ENCODE results near the gene BTN3A1.

The BTN3A1 gene

DNA sequence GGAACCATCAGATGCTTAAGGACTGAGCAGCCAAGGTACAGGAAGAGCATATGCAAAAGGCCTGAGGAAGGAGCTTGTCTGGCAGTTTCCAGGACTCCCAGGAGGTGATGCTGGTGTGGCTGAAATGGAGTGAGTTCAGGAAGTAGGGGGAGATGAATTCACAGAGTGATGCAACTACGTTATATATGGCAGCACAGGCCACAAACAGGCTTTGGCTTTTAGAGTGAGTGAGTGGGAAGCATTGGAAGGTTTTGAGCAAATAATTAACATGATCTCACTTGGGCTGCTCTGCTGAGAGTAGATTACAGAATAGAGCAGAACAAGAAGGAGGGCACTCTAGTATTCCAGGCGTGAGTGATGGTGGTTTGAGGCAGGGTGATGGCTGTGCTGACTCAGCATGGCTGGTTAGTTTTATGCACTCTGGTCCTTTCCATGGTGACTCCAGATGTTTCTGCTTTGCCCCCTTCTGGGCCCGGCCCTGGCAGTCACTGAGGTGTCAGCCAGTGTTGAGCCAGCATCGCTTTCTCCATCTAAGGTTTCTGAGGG, 12.7 kb upstream of the BTN3A1 start:
- TF ChIP-seq, protein P1, sequence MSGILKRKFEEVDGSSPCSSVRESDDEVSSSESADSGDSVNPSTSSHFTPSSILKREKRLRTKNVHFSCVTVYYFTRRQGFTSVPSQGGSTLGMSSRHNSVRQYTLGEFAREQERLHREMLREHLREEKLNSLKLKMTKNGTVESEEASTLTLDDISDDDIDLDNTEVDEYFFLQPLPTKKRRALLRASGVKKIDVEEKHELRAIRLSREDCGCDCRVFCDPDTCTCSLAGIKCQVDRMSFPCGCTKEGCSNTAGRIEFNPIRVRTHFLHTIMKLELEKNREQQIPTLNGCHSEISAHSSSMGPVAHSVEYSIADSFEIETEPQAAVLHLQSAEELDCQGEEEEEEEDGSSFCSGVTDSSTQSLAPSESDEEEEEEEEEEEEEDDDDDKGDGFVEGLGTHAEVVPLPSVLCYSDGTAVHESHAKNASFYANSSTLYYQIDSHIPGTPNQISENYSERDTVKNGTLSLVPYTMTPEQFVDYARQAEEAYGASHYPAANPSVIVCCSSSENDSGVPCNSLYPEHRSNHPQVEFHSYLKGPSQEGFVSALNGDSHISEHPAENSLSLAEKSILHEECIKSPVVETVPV (CRISPR knock-in tag; IDR thresholded peaks at IDR 0.05) = no peak
- TF ChIP-seq PPARA (CRISPR knock-in tag; IDR thresholded peaks at IDR 0.05; ENCODE audit: borderline replicate concordance) = no peak
- no peak for TF ChIP-seq TOX (CRISPR knock-in tag; IDR thresholded peaks at IDR 0.05; ENCODE audit: borderline replicate concordance)
- no peak for ATAC-seq

DNA sequence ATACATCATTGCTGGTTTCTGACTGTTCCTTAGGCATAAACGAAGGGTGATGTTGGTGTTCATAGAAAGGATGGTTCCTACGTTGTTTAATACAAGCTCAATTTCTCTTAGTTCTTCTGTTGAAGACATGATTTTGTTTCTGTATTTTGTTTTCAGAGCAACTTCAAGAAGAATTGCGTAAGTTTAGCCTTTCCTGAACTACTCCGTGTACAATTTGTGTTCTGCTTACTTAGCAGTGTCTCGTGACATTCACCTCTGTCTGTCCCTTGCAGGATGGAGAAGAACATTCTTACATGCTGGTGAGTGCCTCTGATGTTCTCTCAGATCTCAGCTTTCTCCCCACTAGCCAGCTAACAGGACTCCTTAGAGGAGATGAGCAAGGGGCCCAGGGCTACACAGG, 11.5 kb upstream of the BTN3A1 start:
- no peak for ATAC-seq

DNA sequence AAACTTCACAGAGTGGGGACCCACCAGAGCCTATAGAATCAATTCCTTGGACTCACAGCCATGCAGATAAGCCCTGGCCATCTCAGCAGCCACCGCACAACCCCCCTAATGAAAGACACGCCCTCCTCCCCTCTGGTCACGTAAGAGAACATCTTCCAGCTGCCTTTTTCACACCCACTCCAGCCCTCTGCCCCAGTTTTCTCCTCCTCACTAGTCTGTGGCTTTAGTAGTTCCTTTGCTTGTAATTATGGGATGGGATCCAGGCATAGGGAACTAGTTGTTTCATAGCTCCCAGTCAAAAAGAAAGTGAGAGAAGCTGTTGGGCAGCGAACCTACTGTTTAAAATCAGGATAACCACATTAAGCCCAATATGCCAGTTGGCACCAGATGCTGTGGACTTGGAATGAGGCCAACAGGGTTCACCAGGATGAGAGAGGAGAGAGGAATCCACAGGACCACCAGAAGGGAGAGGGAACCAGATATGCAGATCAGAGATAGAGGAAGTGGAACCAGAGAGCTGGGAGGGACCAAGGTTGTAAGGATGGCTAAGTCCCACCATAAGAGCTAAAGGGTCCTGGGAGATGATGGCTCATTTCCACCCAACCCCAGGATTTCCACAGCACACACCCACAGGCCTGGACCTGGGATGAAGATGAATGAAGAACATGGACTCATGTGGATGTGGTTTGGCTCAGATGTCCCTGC, 9.0 kb upstream of the BTN3A1 start:
- ATAC-seq = no peak
- TF ChIP-seq ISL1 (CRISPR knock-in tag; IDR thresholded peaks at IDR 0.05) (no peak), OSR1 (CRISPR knock-in tag; IDR thresholded peaks at IDR 0.05) (no peak), SNAI2 (CRISPR knock-in tag; IDR thresholded peaks at IDR 0.05) (no peak), ZFP3 (CRISPR knock-in tag; IDR thresholded peaks at IDR 0.05) (no peak), TCF4 (CRISPR knock-in tag; IDR thresholded peaks at IDR 0.05; ENCODE audit: borderline replicate concordance) (no peak), ZFP30 (CRISPR knock-in tag; IDR thresholded peaks at IDR 0.05) (no peak), ESRRG (CRISPR knock-in tag; IDR thresholded peaks at IDR 0.05) (no peak), ARNTL (CRISPR knock-in tag; IDR thresholded peaks at IDR 0.05; ENCODE audit: borderline replicate concordance, low read depth) (no peak), BACH2 (CRISPR knock-in tag; IDR thresholded peaks at IDR 0.05; ENCODE audit: borderline replicate concordance) (no peak)
- TF ChIP-seq, protein P2, sequence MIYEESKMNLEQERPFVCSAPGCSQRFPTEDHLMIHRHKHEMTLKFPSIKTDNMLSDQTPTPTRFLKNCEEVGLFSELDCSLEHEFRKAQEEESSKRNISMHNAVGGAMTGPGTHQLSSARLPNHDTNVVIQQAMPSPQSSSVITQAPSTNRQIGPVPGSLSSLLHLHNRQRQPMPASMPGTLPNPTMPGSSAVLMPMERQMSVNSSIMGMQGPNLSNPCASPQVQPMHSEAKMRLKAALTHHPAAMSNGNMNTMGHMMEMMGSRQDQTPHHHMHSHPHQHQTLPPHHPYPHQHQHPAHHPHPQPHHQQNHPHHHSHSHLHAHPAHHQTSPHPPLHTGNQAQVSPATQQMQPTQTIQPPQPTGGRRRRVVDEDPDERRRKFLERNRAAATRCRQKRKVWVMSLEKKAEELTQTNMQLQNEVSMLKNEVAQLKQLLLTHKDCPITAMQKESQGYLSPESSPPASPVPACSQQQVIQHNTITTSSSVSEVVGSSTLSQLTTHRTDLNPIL (CRISPR knock-in tag; IDR thresholded peaks at IDR 0.05; ENCODE audit: low read depth) = no peak
- TF ChIP-seq, protein P3, sequence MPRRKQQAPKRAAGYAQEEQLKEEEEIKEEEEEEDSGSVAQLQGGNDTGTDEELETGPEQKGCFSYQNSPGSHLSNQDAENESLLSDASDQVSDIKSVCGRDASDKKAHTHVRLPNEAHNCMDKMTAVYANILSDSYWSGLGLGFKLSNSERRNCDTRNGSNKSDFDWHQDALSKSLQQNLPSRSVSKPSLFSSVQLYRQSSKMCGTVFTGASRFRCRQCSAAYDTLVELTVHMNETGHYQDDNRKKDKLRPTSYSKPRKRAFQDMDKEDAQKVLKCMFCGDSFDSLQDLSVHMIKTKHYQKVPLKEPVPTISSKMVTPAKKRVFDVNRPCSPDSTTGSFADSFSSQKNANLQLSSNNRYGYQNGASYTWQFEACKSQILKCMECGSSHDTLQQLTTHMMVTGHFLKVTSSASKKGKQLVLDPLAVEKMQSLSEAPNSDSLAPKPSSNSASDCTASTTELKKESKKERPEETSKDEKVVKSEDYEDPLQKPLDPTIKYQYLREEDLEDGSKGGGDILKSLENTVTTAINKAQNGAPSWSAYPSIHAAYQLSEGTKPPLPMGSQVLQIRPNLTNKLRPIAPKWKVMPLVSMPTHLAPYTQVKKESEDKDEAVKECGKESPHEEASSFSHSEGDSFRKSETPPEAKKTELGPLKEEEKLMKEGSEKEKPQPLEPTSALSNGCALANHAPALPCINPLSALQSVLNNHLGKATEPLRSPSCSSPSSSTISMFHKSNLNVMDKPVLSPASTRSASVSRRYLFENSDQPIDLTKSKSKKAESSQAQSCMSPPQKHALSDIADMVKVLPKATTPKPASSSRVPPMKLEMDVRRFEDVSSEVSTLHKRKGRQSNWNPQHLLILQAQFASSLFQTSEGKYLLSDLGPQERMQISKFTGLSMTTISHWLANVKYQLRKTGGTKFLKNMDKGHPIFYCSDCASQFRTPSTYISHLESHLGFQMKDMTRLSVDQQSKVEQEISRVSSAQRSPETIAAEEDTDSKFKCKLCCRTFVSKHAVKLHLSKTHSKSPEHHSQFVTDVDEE (CRISPR knock-in tag; IDR thresholded peaks at IDR 0.05) = no peak

More for the DNA sequence above, 11.5 kb upstream of the BTN3A1 start:
- no peak for TF ChIP-seq OSR1 (CRISPR knock-in tag; IDR thresholded peaks at IDR 0.05)
- no peak for TF ChIP-seq ARNTL (CRISPR knock-in tag; IDR thresholded peaks at IDR 0.05; ENCODE audit: borderline replicate concordance, low read depth)
- TF ChIP-seq SNAI2 (CRISPR knock-in tag; IDR thresholded peaks at IDR 0.05) = no peak
- TF ChIP-seq ZFP3 (CRISPR knock-in tag; IDR thresholded peaks at IDR 0.05) = no peak
- TF ChIP-seq, protein P3 (CRISPR knock-in tag; IDR thresholded peaks at IDR 0.05) = no peak
- no peak for TF ChIP-seq ESRRG (CRISPR knock-in tag; IDR thresholded peaks at IDR 0.05)
- TF ChIP-seq ISL1 (CRISPR knock-in tag; IDR thresholded peaks at IDR 0.05) = no peak
- no peak for TF ChIP-seq ZNF70 (CRISPR knock-in tag; IDR thresholded peaks at IDR 0.05)
- TF ChIP-seq, protein P4, sequence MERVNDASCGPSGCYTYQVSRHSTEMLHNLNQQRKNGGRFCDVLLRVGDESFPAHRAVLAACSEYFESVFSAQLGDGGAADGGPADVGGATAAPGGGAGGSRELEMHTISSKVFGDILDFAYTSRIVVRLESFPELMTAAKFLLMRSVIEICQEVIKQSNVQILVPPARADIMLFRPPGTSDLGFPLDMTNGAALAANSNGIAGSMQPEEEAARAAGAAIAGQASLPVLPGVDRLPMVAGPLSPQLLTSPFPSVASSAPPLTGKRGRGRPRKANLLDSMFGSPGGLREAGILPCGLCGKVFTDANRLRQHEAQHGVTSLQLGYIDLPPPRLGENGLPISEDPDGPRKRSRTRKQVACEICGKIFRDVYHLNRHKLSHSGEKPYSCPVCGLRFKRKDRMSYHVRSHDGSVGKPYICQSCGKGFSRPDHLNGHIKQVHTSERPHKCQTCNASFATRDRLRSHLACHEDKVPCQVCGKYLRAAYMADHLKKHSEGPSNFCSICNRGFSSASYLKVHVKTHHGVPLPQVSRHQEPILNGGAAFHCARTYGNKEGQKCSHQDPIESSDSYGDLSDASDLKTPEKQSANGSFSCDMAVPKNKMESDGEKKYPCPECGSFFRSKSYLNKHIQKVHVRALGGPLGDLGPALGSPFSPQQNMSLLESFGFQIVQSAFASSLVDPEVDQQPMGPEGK (CRISPR knock-in tag; IDR thresholded peaks at IDR 0.05; ENCODE audit: borderline replicate concordance) = no peak
- TF ChIP-seq, protein P1 (CRISPR knock-in tag; IDR thresholded peaks at IDR 0.05) = no peak
- TF ChIP-seq ZNF565 (CRISPR knock-in tag; conservative IDR thresholded peaks at IDR 0.05; ENCODE audit: low read depth) = no peak
- no peak for TF ChIP-seq RARB (CRISPR knock-in tag; IDR thresholded peaks at IDR 0.05)
- no peak for TF ChIP-seq TOX (CRISPR knock-in tag; IDR thresholded peaks at IDR 0.05; ENCODE audit: borderline replicate concordance)
- TF ChIP-seq ZFP30 (CRISPR knock-in tag; IDR thresholded peaks at IDR 0.05) = no peak
- TF ChIP-seq, protein P5, sequence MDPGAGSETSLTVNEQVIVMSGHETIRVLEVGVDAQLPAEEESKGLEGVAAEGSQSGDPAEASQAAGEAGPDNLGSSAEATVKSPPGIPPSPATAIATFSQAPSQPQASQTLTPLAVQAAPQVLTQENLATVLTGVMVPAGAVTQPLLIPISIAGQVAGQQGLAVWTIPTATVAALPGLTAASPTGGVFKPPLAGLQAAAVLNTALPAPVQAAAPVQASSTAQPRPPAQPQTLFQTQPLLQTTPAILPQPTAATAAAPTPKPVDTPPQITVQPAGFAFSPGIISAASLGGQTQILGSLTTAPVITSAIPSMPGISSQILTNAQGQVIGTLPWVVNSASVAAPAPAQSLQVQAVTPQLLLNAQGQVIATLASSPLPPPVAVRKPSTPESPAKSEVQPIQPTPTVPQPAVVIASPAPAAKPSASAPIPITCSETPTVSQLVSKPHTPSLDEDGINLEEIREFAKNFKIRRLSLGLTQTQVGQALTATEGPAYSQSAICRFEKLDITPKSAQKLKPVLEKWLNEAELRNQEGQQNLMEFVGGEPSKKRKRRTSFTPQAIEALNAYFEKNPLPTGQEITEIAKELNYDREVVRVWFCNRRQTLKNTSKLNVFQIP (CRISPR knock-in tag; IDR thresholded peaks at IDR 0.05; ENCODE audit: borderline replicate concordance, low read depth) = no peak
